Peyer's patch (tissue), 4 donors: ENCODE data around the gene CCNI2. TPM values are rescaled to one million over a fixed set of nuclear protein-coding genes. Genes with fewer than 3 reads are reported as not detected.
"Not testable (repeated sequence)": the region's sequence is repeated elsewhere in the genome, so short reads cannot be mapped to it uniquely, and the experiment has no call there.

Experiments used
- DNase-seq, 3 donors: peaks; one replicate each; pipeline ENCODE4 v3.0.0-alpha.2; 2017 to 2019
- H3K27ac ChIP-seq, 4 donors: fragments of 200-600 bp; sonication (generic); one replicate each; pipeline ENCODE4 v1.5.1; 2016 to 2019
- H3K27me3 ChIP-seq, 2 donors: fragments of 200-600 bp; sonication (generic); one replicate each; pipeline ENCODE4 v1.5.1; 2019
- H3K36me3 ChIP-seq, 3 donors: fragments of 200-600 bp; sonication (generic); one replicate each; pipeline ENCODE4 v1.5.1; 2016 to 2019
- H3K4me1 ChIP-seq, 4 donors: fragments of 200-600 bp; sonication (generic); one replicate each; pipeline ENCODE4 v1.5.1; 2016 to 2019
- H3K4me3 ChIP-seq, 4 donors: fragments of 200-600 bp; sonication (generic); 1 replicate in 3 of 4; 2 replicates in 1 of 4; pipeline ENCODE4 v1.5.1; 2016 to 2019; ENCODE audit warnings: mild to moderate bottlenecking in 1 of 4
- H3K9me3 ChIP-seq, 4 donors: fragments of 200-600 bp; sonication (generic); one replicate each; pipeline ENCODE4 v1.5.1; 2016 to 2019; ENCODE audit warnings: mild to moderate bottlenecking in 1 of 4
- CTCF ChIP-seq, 6 experiments: fragments of 450-650 bp in 4 of 6; fragments of 200-600 bp in 2 of 6; sonication (generic) in 1 of 6; IDR thresholded peaks; one replicate each; pipeline ENCODE4 v1.5.1; 2017 to 2019; ENCODE audit warnings: antibody characterized with exemption in 6 of 6, mild to moderate bottlenecking in 3 of 6, moderate library complexity in 1 of 6
- POLR2A ChIP-seq, 2 donors: fragments of 450-650 bp; IDR thresholded peaks; one replicate each; pipeline ENCODE4 v1.5.1; 2017; ENCODE audit warnings: antibody characterized with exemption in 2 of 2, mild to moderate bottlenecking in 2 of 2, moderate library complexity in 2 of 2
- total RNA-seq, 4 donors: library from RNA; depleted of rRNA; stranded (reverse); fragments of >200 nt; gene quantifications; one replicate each; pipeline ENCODE4 v1.1.0, GENCODE V29; 2016

Gene CCNI2
- total RNA-seq, 4 donors from 2014 or later = 7.1 to 30.8 (median 11.7) TPM

GRCh38 chr5:132791026-132791425, 43.8 kb downstream of the CCNI2 start:
- H3K27me3 ChIP-seq = no peaks in the 10 kb centered on the region
- no peak for DNase-seq
- no peak overlapping the region for H3K4me3 ChIP-seq
- no peak for TF ChIP-seq CTCF (IDR thresholded peaks at IDR 0.05)
- TF ChIP-seq POLR2A (IDR thresholded peaks at IDR 0.05) = no peak
- H3K4me1 ChIP-seq = no peaks in the 10 kb centered on the region
- no peaks in the 10 kb centered on the region for H3K36me3 ChIP-seq
- no peaks in the 10 kb centered on the region for H3K9me3 ChIP-seq
- no peak overlapping the region for H3K27ac ChIP-seq

GRCh38 chr5:132797651-132798050, 50.4 kb downstream of the CCNI2 start:
- Histone ChIP-seq H3K27ac (no peak overlapping the region), H3K36me3 (no peaks in the 10 kb centered on the region), H3K9me3 (no peaks in the 10 kb centered on the region), H3K4me1 (no peaks in the 10 kb centered on the region), H3K27me3 (no peaks in the 10 kb centered on the region), H3K4me3 (no peak overlapping the region)
- no peak for DNase-seq
- TF ChIP-seq POLR2A (IDR thresholded peaks at IDR 0.05) (no peak), CTCF (IDR thresholded peaks at IDR 0.05) (no peak)

- TF ChIP-seq CTCF (IDR thresholded peaks at IDR 0.05) = no peak
- no peak for TF ChIP-seq POLR2A (IDR thresholded peaks at IDR 0.05)
- no peaks in the 10 kb centered on the region for H3K9me3 ChIP-seq
- H3K4me3 ChIP-seq = no peak overlapping the region
- no peak for DNase-seq
- H3K27ac ChIP-seq = no peak overlapping the region
- no peaks in the 10 kb centered on the region for H3K27me3 ChIP-seq
- H3K4me1 ChIP-seq = no peaks in the 10 kb centered on the region
- H3K36me3 ChIP-seq = no peaks in the 10 kb centered on the region
These were observed 52.2 kb downstream of the CCNI2 start for GRCh38 chr5:132799392-132799791.

DNA sequence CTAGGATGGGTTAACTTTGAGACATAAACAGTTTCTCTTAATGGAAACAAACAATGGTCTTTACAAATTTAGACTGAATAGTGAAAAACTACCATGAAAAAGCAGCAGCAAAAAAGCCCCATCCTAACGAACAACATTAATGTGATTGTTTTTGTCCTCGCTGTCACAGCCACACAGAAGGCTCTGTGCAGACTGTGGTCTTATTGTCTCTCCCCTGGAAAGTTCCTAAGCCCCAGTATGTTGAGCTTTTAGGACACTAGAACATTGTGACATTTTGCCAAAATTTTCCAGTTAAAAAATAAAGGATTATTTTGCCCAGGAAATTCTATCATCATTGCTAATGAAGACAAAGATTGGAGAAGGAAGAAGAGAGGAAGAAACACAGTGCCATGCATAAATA, 53.3 kb downstream of the CCNI2 start:
- no peaks in the 10 kb centered on the region for H3K27me3 ChIP-seq
- H3K36me3 ChIP-seq = no peaks in the 10 kb centered on the region
- no peak for DNase-seq
- H3K9me3 ChIP-seq = no peaks in the 10 kb centered on the region
- no peak overlapping the region for H3K27ac ChIP-seq
- H3K4me1 ChIP-seq = no peaks in the 10 kb centered on the region
- TF ChIP-seq POLR2A (IDR thresholded peaks at IDR 0.05) = no peak
- no peak for TF ChIP-seq CTCF (IDR thresholded peaks at IDR 0.05)
- H3K4me3 ChIP-seq = no peak overlapping the region

- TF ChIP-seq CTCF (IDR thresholded peaks at IDR 0.05) (peak in 2 of 6 experiments; percentile 6 to 16), POLR2A (IDR thresholded peaks at IDR 0.05) (no peak)
- H3K4me1 ChIP-seq = no peaks in the 10 kb centered on the region
- no peaks in the 10 kb centered on the region for H3K27me3 ChIP-seq
- no peak overlapping the region for H3K4me3 ChIP-seq
- DNase-seq = no peak
- no peaks in the 10 kb centered on the region for H3K36me3 ChIP-seq
- no peak overlapping the region for H3K27ac ChIP-seq
- no peaks in the 10 kb centered on the region for H3K9me3 ChIP-seq
These were observed 54.9 kb downstream of the CCNI2 start for GRCh38 chr5:132802044-132802684.

DNA sequence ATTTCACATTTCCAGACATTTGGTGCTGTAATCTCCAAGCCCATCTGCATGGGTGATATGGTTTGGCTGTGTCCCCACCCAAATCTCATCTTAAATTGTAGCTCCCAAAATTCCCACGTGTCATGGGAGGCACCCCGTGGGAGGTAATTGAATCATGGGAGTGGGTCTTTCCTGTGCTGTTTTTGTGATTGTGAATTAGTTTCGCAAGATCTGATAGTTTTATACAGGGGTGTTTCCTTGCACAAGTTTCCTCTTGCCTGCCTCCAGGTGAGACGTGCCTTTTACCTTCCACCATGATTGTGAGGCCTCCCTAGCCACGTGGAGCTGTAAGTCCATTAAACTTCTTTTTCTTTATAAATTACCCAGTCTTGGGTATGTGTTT, 55.5 kb downstream of the CCNI2 start:
- H3K9me3 ChIP-seq, H3K36me3 ChIP-seq, H3K4me1 ChIP-seq, H3K27ac ChIP-seq, H3K27me3 ChIP-seq, DNase-seq, H3K4me3 ChIP-seq: not testable (repeated sequence)

Other genes with a start within 250 kb of the CCNI2 start
- gene IL5, start 203.9 kb upstream of the CCNI2 start, total RNA-seq = not detected
- gene RAD50, start 190.4 kb upstream of the CCNI2 start, total RNA-seq = 100 to 1,000 TPM in 1 of 4 donors, 10 to 100 TPM in 3; 47.5 to 102 (median 54.3) TPM
- gene IL13, start 89.3 kb upstream of the CCNI2 start, total RNA-seq = not detected
- gene IL4, start 73.4 kb upstream of the CCNI2 start, total RNA-seq = not detected
- 10 to 100 TPM in 1 of 4 donors, 1 to 10 TPM in 3; 1.5 to 32.2 (median 4.0) TPM for gene KIF3A, start 9.9 kb upstream of the CCNI2 start, total RNA-seq
- 10 to 100 TPM; 33.6 to 85.8 (median 56.2) TPM for gene SEPTIN8, start 29.8 kb downstream of the CCNI2 start, total RNA-seq
- 100 to 1,000 TPM in 2 of 4 donors, 10 to 100 TPM in 2; 13.2 to 128 (median 97.5) TPM for gene SOWAHA, start 65.9 kb downstream of the CCNI2 start, total RNA-seq
- 100 to 1,000 TPM in 2 of 4 donors, 10 to 100 TPM in 2; 14.9 to 200 (median 95.3) TPM for gene SHROOM1, start 83.2 kb downstream of the CCNI2 start, total RNA-seq
- gene GDF9, start 119.0 kb downstream of the CCNI2 start, total RNA-seq = under 1 TPM in 1 of 4 donors, not detected in 3; 0.66 TPM
- 100 to 1,000 TPM in 3 of 4 donors, 10 to 100 TPM in 1; 71.8 to 366 (median 196) TPM for gene UQCRQ, start 119.2 kb downstream of the CCNI2 start, total RNA-seq
- gene LEAP2, start 126.2 kb downstream of the CCNI2 start, total RNA-seq = 10 to 100 TPM in 2 of 4 donors, 1 to 10 TPM in 1, not detected in 1; 7.2 to 29.9 (median 20.1) TPM
- gene AFF4, start 216.2 kb downstream of the CCNI2 start, total RNA-seq = 100 to 1,000 TPM in 1 of 4 donors, 10 to 100 TPM in 3; 47.6 to 109 (median 72.6) TPM